HepG2 (cell line): Measurements from ENCODE around the gene CCS. TPM values are rescaled to one million over a fixed set of nuclear protein-coding genes. Genes with fewer than 3 reads are reported as not detected.

Experiments used
- ATAC-seq: fragments of 200-7000 bp; cut with Tn5 transposase; 3 replicates; pipeline ENCODE4 v1.9.1; 2020; ENCODE audit warnings: mild to moderate bottlenecking, moderate library complexity
- BruUV-seq: library from RNA; stranded (reverse); fragments of 400-500 nt; replicated peaks from 2 replicates; lab custom pipeline; 2021; lab: Mats Ljungman, UMichigan
- CTCF ChIA-PET: fragments of 300-600 bp; formaldehyde crosslinking; extraction: SDS; loops from one replicate; lab custom pipeline; 2021; ENCODE audit warnings: low total read pairs, inconsistent platforms, low intra/inter-chr PET ratio; lab: Yijun Ruan, JAX
- POLR2A ChIA-PET: fragments of 350-600 bp; sonication (Branson Sonifier 250); formaldehyde crosslinking; loops from one replicate; lab custom pipeline; 2020; ENCODE audit warnings: antibody characterized with exemption, inconsistent platforms; lab: Yijun Ruan, JAX
- DNase-seq: peaks from one replicate; pipeline ENCODE4 v3.0.0-alpha.2; 2015; ENCODE audit warnings: low spot score
- FAIRE-seq: peaks from 3 replicates; lab custom pipeline; 2011; peaks lifted over from hg19 to GRCh38; lab: Jason Lieb, UNC
- H2AFZ ChIP-seq: one replicate; pipeline ENCODE4 v1.6.1; 2011; ENCODE audit warnings: low read length, inconsistent platforms
- H3K27ac ChIP-seq: fragments of 300-600 bp; 3 replicates; pipeline ENCODE4 v1.8.0; 2011; ENCODE audit warnings: mixed run types, mild to moderate bottlenecking, mixed read lengths, low read length, inconsistent platforms; ENCODE audit not compliant: insufficient read depth; ENCODE audit errors: extremely low read length
- H3K27me3 ChIP-seq, 2 experiments: fragments of 200-600 bp in 1 of 2; 2 replicates in 1 of 2; 3 replicates in 1 of 2; pipeline versions ENCODE4 v1.6.0 to v1.8.0; 2011; ENCODE audit warnings: low read length in 2 of 2, mild to moderate bottlenecking in 2 of 2, moderate library complexity in 2 of 2, inconsistent platforms in 1 of 2; ENCODE audit not compliant: insufficient read depth in 2 of 2, control insufficient read depth in 1 of 2
- H3K36me3 ChIP-seq, 2 experiments: fragments of 200-600 bp in 1 of 2; replicated peaks in 1 of 2; 2 replicates in 1 of 2; 3 replicates in 1 of 2; pipeline versions ENCODE4 v1.5.1 to v1.8.0; 2011; ENCODE audit warnings: low read length in 2 of 2, inconsistent platforms in 1 of 2; ENCODE audit not compliant: insufficient read depth in 2 of 2, control insufficient read depth in 1 of 2
- H3K4me1 ChIP-seq: 2 replicates; pipeline ENCODE4 v1.5.1; 2012; ENCODE audit warnings: low read length, inconsistent platforms; ENCODE audit not compliant: insufficient read depth
- H3K4me2 ChIP-seq: 2 replicates; pipeline ENCODE4 v1.6.0; 2011; ENCODE audit warnings: low read depth, low read length, inconsistent platforms
- H3K4me3 ChIP-seq, 3 experiments: fragments of 200-600 bp in 1 of 3; sonication (generic), shearing (Covaris generic) in 1 of 3; replicated peaks in 1 of 3; 2 replicates each; pipeline ENCODE4 v1.5.1; 2011 to 2016; ENCODE audit warnings: low read length in 3 of 3, inconsistent platforms in 2 of 3, low read depth in 2 of 3, mild to moderate bottlenecking in 2 of 3, control low read depth in 1 of 3, mixed read lengths in 1 of 3; ENCODE audit not compliant: insufficient read depth in 1 of 3
- H3K79me2 ChIP-seq: one replicate; pipeline ENCODE4 v1.6.1; 2011; ENCODE audit warnings: low read length, inconsistent platforms; ENCODE audit not compliant: insufficient read depth
- H3K9ac ChIP-seq: 2 replicates; pipeline ENCODE4 v1.6.0; 2011; ENCODE audit warnings: mild to moderate bottlenecking, low read depth, low read length, inconsistent platforms; ENCODE audit not compliant: insufficient read depth
- H3K9me3 ChIP-seq: 2 replicates; pipeline ENCODE4 v1.5.1; 2012; ENCODE audit warnings: mild to moderate bottlenecking, low read length
- H4K20me1 ChIP-seq: 2 replicates; pipeline ENCODE4 v1.6.0; 2011; ENCODE audit warnings: inconsistent platforms, mild to moderate bottlenecking, low read length, moderate library complexity; ENCODE audit not compliant: insufficient read depth
- AFF4 ChIP-seq: sonication (generic); formaldehyde crosslinking; IDR thresholded peaks from 2 replicates; pipeline ENCODE4 v1.4.0; 2020; ENCODE audit warnings: missing genetic modification reagents
- ATF5 ChIP-seq: sonication (generic); formaldehyde crosslinking; IDR thresholded peaks from 2 replicates; pipeline ENCODE4 v1.4.0; 2020; ENCODE audit warnings: mild to moderate bottlenecking, low read depth, missing genetic modification reagents
- POGK ChIP-seq: sonication (generic); formaldehyde crosslinking; conservative IDR thresholded peaks from 2 replicates; pipeline ENCODE4 v1.8.0; 2022; ENCODE audit warnings: mild to moderate bottlenecking, moderate library complexity, missing genetic modification reagents
- REL ChIP-seq: sonication (generic); formaldehyde crosslinking; conservative IDR thresholded peaks from 2 replicates; pipeline ENCODE4 v1.8.0; 2022; ENCODE audit warnings: mild to moderate bottlenecking, missing genetic modification reagents, moderate library complexity
- SIN3B ChIP-seq: fragments of 150-350 bp; IDR thresholded peaks from 2 replicates; pipeline ENCODE4 v1.6.1; 2014; ENCODE audit warnings: low read length
- ZNF468 ChIP-seq: sonication (generic); formaldehyde crosslinking; IDR thresholded peaks from 2 replicates; pipeline ENCODE4 v1.8.0; 2022; ENCODE audit warnings: mild to moderate bottlenecking, moderate library complexity, missing genetic modification reagents
- ZNF564 ChIP-seq: sonication (generic); formaldehyde crosslinking; IDR thresholded peaks from 2 replicates; pipeline ENCODE4 v1.8.1; 2023; ENCODE audit warnings: mild to moderate bottlenecking, missing genetic modification reagents
- ZNF605 ChIP-seq: sonication (generic); formaldehyde crosslinking; IDR thresholded peaks from 2 replicates; pipeline ENCODE4 v1.8.0; 2022; ENCODE audit warnings: mild to moderate bottlenecking, missing genetic modification reagents
- ZNF746 ChIP-seq: sonication (generic); formaldehyde crosslinking; IDR thresholded peaks from 2 replicates; pipeline ENCODE4 v1.8.0; 2022; ENCODE audit warnings: mild to moderate bottlenecking, missing genetic modification reagents
- ZNF879 ChIP-seq: sonication (generic); formaldehyde crosslinking; IDR thresholded peaks from 2 replicates; pipeline ENCODE4 v1.8.1; 2023; ENCODE audit warnings: missing genetic modification reagents
- WGBS: methylation state at CpG from one replicate; pipeline ENCODE4 v1.1.6; 2017; ENCODE audit warnings: low lambda C conversion rate; 5-methylcytosine and 5-hydroxymethylcytosine counted together
- in situ Hi-C: cut with HindIII; loops from 2 replicates; pipeline ENCODE4 v1.10.0; 2017; ENCODE audit warnings: low pct_unique_long_range_greater_than_20kb; ENCODE audit not compliant: extremely low pct_ligation_motif_present
- intact Hi-C: fragments of 100-400 bp; cut with micrococcal nuclease; formaldehyde crosslinking; loops from one replicate; pipeline ENCODE4 v1.10.0; 2022; ENCODE audit not compliant: unreplicated experiment
- polyA plus RNA-seq, 8 experiments: library from polyadenylated mRNA; depleted of rRNA in 3 of 8; stranded (reverse) in 7 of 8; unstranded in 1 of 8; fragments of >200 nt; fragmentation: Illumina TruSeq in 4 of 8; extraction: Trizol in 4 of 8; gene quantifications; 2 replicates each; pipeline versions ENCODE4 v1.2.1 to v1.2.3, GENCODE V29; 2011 to 2016; ENCODE audit warnings: low read depth in 4 of 8, missing spikeins in 1 of 8, mixed read lengths in 1 of 8; ENCODE audit not compliant: insufficient read depth in 1 of 8
- total RNA-seq, 5 experiments: library from RNA; depleted of rRNA; stranded (reverse); fragments of >200 nt; fragmentation: Illumina TruSeq; extraction: Trizol; gene quantifications; 2 replicates each; pipeline ENCODE4 v1.2.3, GENCODE V29; 2016; ENCODE audit warnings: low read depth in 1 of 5

Gene CCS
- total and polyA plus RNA-seq, 2 of the 13 experiments (the other 11 are each of a cell fraction or from before 2014, with no cell fraction given) = 25.4 to 44.6 TPM

GRCh38 chr11:66639066-66639813 is 46.3 kb downstream of the CCS start:
- H3K27me3 ChIP-seq = no peaks in the 10 kb centered on the region; a peak in 1 of 5 replicates
- H3K9ac ChIP-seq = peak overlapping the region; percentile 97
- peak overlapping the region; percentile 95 for H3K27ac ChIP-seq
- ATAC-seq (no peak), FAIRE-seq (peak; percentile 32), DNase-seq (peak; percentile 29)
- H2AFZ ChIP-seq = no peak overlapping the region
- ChIA-PET CTCF (interaction anchor here (2.1 kb wide), 1 partner anchor 60 kb away, joined by 7 read pairs; no protein-coding TSS in a partner anchor), POLR2A (interaction anchor here (0.6 to 10.0 kb wide), 21 partner anchors 9 to 734 kb away, joined by 3 to 211 read pairs (median 13); partner anchors contain the start of genes ACTN3, BBS1, CCDC87 and CCS)
- 7% methylated on average over 25 of the region's 27 CpGs for WGBS
- peak overlapping the region; percentile 88 for H3K4me2 ChIP-seq
- peaks cover 71% of the 10 kb centered on the region for H3K4me1 ChIP-seq
- in situ Hi-C loops = no loop called here
- TSS peak; percentile 67 for BruUV-seq
- peaks cover 59% of the 10 kb centered on the region for H4K20me1 ChIP-seq
- H3K79me2 ChIP-seq = peaks cover 84% of the 10 kb centered on the region
- H3K4me3 ChIP-seq = peak overlapping the region; percentile 87 to 96 (median 90)
- TF ChIP-seq ZNF879 (CRISPR knock-in tag) (0 out of 2 replicates have a peak, but pooled peaks have one; percentile 58), POGK (CRISPR knock-in tag) (no peak; the same call in 1 of the 2 replicates), ZNF564 (0 out of 2 replicates have a peak, but pooled peaks have one; percentile 9), ZNF605 (CRISPR knock-in tag) (0 out of 2 replicates have a peak, but pooled peaks have one; percentile 14), ZNF468 (CRISPR knock-in tag) (0 out of 2 replicates have a peak, but pooled peaks have one; percentile 12), SIN3B (0 out of 2 replicates have a peak, but pooled peaks have one; percentile 13), AFF4 (0 out of 2 replicates have a peak, but pooled peaks have one; percentile 2), ZNF746 (no peak), ATF5 (CRISPR knock-in tag) (no peak), REL (0 out of 2 replicates have a peak, but pooled peaks have one; percentile 12)
- TF ChIP-seq, all 625 proteins: peak for 7
- H3K36me3 ChIP-seq = peaks cover 11 to 30% of the 10 kb centered on the region in 2 experiments
- intact Hi-C loops = loop anchor here (2.0 kb wide), 1 partner anchor 46 kb away; the partner anchor contains the start of genes CCDC87 and CCS
- H3K9me3 ChIP-seq = no peaks in the 10 kb centered on the region
